Mesodermal cell (in vitro differentiated cells): ENCODE data around the gene PANK4.

ENCODE experiments used
- H3K27ac ChIP-seq: 2 replicates; pipeline ENCODE4 v1.7.0; 2013; ENCODE audit warnings: mild to moderate bottlenecking, low read depth, low read length, moderate library complexity; ENCODE audit not compliant: severe bottlenecking
- H3K36me3 ChIP-seq: 2 replicates; pipeline ENCODE4 v1.7.1; 2013; ENCODE audit warnings: mild to moderate bottlenecking, low read length, moderate library complexity; ENCODE audit not compliant: control insufficient read depth, insufficient read depth
- H3K4me1 ChIP-seq: one replicate; pipeline ENCODE4 v1.7.1; 2013; ENCODE audit warnings: mild to moderate bottlenecking, low read length; ENCODE audit not compliant: insufficient read depth, control insufficient read depth, poor library complexity, severe bottlenecking
- H3K4me3 ChIP-seq: 2 replicates; pipeline ENCODE4 v1.7.0; 2013; ENCODE audit warnings: low read length, control low read depth, mild to moderate bottlenecking; ENCODE audit not compliant: insufficient read depth, poor library complexity, severe bottlenecking; ENCODE audit errors: extremely low read depth
- H3K9me3 ChIP-seq: 2 replicates; pipeline ENCODE4 v1.7.1; 2013; ENCODE audit warnings: mild to moderate bottlenecking, low read length, moderate library complexity; ENCODE audit not compliant: control insufficient read depth
- WGBS, 2 experiments: methylation state at CpG; one replicate each; pipeline ENCODE4 v1.1.5; 2013; ENCODE audit warnings: missing lambda C conversion rate in 2 of 2; ENCODE audit not compliant: insufficient coverage in 2 of 2; 5-methylcytosine and 5-hydroxymethylcytosine counted together

PANK4 gene

GRCh38 chr1:2543543-2544092 is 17.2 kb upstream of the PANK4 start:
- WGBS, 2 experiments = 34 to 39% methylated on average over 20 to 23 of the region's 26 CpGs
- Histone ChIP-seq H3K9me3 (no peaks in the 10 kb centered on the region), H3K27ac (no peak overlapping the region), H3K36me3 (no peaks in the 10 kb centered on the region), H3K4me1 (peaks cover 42% of the 10 kb centered on the region), H3K4me3 (no peak overlapping the region)

GRCh38 chr1:2542246-2542915 is 16.0 kb upstream of the PANK4 start:
- Histone ChIP-seq H3K4me1 (peaks cover 32% of the 10 kb centered on the region), H3K4me3 (no peak overlapping the region), H3K27ac (no peak overlapping the region), H3K36me3 (no peaks in the 10 kb centered on the region), H3K9me3 (no peaks in the 10 kb centered on the region)
- WGBS, 2 experiments = 92 to 95% methylated on average over 10 to 11 of the region's 11 CpGs

- Histone ChIP-seq H3K27ac (no peak overlapping the region), H3K4me1 (peaks cover 28% of the 10 kb centered on the region)
Observed at GRCh38 chr1:2541619-2542245, 15.3 kb upstream of the PANK4 start.

GRCh38 chr1:2540816-2541492 is 14.6 kb upstream of the PANK4 start:
- Histone ChIP-seq H3K9me3 (no peaks in the 10 kb centered on the region), H3K4me3 (no peak overlapping the region), H3K4me1 (peaks cover 28% of the 10 kb centered on the region), H3K27ac (no peak overlapping the region), H3K36me3 (no peaks in the 10 kb centered on the region)
- WGBS, 2 experiments = 3 to 7% methylated on average over 6 to 24 of the region's 39 CpGs

More at GRCh38 chr1:2541619-2542245, 15.3 kb upstream of the PANK4 start:
- H3K36me3 ChIP-seq = no peaks in the 10 kb centered on the region
- H3K4me3 ChIP-seq = no peak overlapping the region
- H3K9me3 ChIP-seq = no peaks in the 10 kb centered on the region
- 89 to 92% methylated on average over 23 to 25 of the region's 25 CpGs for WGBS, 2 experiments

GRCh38 chr1:2539312-2539907 is 13.0 kb upstream of the PANK4 start:
- WGBS, 2 experiments = 52 to 65% methylated on average over 8 to 11 of the region's 12 CpGs
- peaks cover 35% of the 10 kb centered on the region for H3K4me1 ChIP-seq

GRCh38 chr1:2538872-2539271 is 12.5 kb upstream of the PANK4 start:
- H3K4me3 ChIP-seq = no peak overlapping the region
- H3K36me3 ChIP-seq = no peaks in the 10 kb centered on the region
- 93% methylated on average over 5 to 7 of the region's 8 CpGs for WGBS, 2 experiments
- no peak overlapping the region for H3K27ac ChIP-seq
- no peaks in the 10 kb centered on the region for H3K9me3 ChIP-seq
- peaks cover 35% of the 10 kb centered on the region for H3K4me1 ChIP-seq

More at GRCh38 chr1:2539312-2539907, 13.0 kb upstream of the PANK4 start:
- Histone ChIP-seq H3K4me3 (no peak overlapping the region), H3K9me3 (no peaks in the 10 kb centered on the region), H3K27ac (no peak overlapping the region), H3K36me3 (no peaks in the 10 kb centered on the region)

GRCh38 chr1:2538376-2538775 is 12.0 kb upstream of the PANK4 start:
- 71 to 86% methylated on average over 3 to 4 of the region's 4 CpGs for WGBS, 2 experiments
- H3K36me3 ChIP-seq = no peaks in the 10 kb centered on the region
- no peaks in the 10 kb centered on the region for H3K9me3 ChIP-seq
- H3K27ac ChIP-seq = no peak overlapping the region
- H3K4me1 ChIP-seq = peaks cover 35% of the 10 kb centered on the region
- no peak overlapping the region for H3K4me3 ChIP-seq

- Histone ChIP-seq H3K27ac (no peak overlapping the region), H3K9me3 (no peaks in the 10 kb centered on the region), H3K36me3 (no peaks in the 10 kb centered on the region), H3K4me1 (peaks cover 29% of the 10 kb centered on the region), H3K4me3 (no peak overlapping the region)
- 79 to 83% methylated on average over 6 to 9 of the region's 9 CpGs for WGBS, 2 experiments
Observed at GRCh38 chr1:2537784-2538115, 11.4 kb upstream of the PANK4 start.

- Histone ChIP-seq H3K9me3 (no peaks in the 10 kb centered on the region), H3K4me1 (peaks cover 32% of the 10 kb centered on the region), H3K4me3 (no peak overlapping the region), H3K36me3 (no peaks in the 10 kb centered on the region), H3K27ac (no peak overlapping the region)
- 92 to 100% methylated on average over 1 to 7 of the region's 9 CpGs for WGBS, 2 experiments
Observed at GRCh38 chr1:2535981-2536380, 9.6 kb upstream of the PANK4 start.

- Histone ChIP-seq H3K4me3 (no peak overlapping the region), H3K4me1 (peaks cover 36% of the 10 kb centered on the region), H3K27ac (no peak overlapping the region), H3K36me3 (no peaks in the 10 kb centered on the region), H3K9me3 (no peaks in the 10 kb centered on the region)
- 70 to 77% methylated on average over 19 to 22 of the region's 27 CpGs for WGBS, 2 experiments
Observed at GRCh38 chr1:2535455-2535854, 9.1 kb upstream of the PANK4 start.
